Hematopoietic multipotent progenitor cell treated with erythropoietin and hydrocortisone succinate and interleukin-3 and kit ligand, for 8 days (in vitro differentiated cells): Measurements from ENCODE around the gene ARHGAP24.
A peak's percentile ranks its signal among the peaks of the same experiment; 100 is the strongest.

ENCODE experiments used
- DNase-seq: peaks from one replicate; pipeline ENCODE4 v3.0.0-alpha.2; 2015

ARHGAP24 gene

GRCh38 chr4:85474818-85475630, at the start of gene ARHGAP24:
TSS of gene ARHGAP24 (plus strand) at chr4:85475150.
- DNase-seq = peak; percentile 6

- no peak for DNase-seq
Observed at GRCh38 chr4:85426366-85426765, 48.6 kb upstream of the ARHGAP24 start.

- no peak for DNase-seq
Observed at GRCh38 chr4:85427123-85427522, 47.8 kb upstream of the ARHGAP24 start.

GRCh38 chr4:85430226-85430625, 44.7 kb upstream of the ARHGAP24 start:
- DNase-seq = no peak

- no peak for DNase-seq
Observed at GRCh38 chr4:85430697-85431096, 44.3 kb upstream of the ARHGAP24 start.

GRCh38 chr4:85431156-85431555, 43.8 kb upstream of the ARHGAP24 start:
- DNase-seq = no peak

GRCh38 chr4:85431881-85432485, 43.0 kb upstream of the ARHGAP24 start:
- DNase-seq = no peak

GRCh38 chr4:85445050-85445639, 29.8 kb upstream of the ARHGAP24 start:
- DNase-seq = no peak

GRCh38 chr4:85446141-85446861, 28.6 kb upstream of the ARHGAP24 start:
- DNase-seq = no peak

GRCh38 chr4:85448906-85449890, 25.8 kb upstream of the ARHGAP24 start:
- no peak for DNase-seq

- no peak for DNase-seq
Observed at GRCh38 chr4:85452058-85452731, 22.8 kb upstream of the ARHGAP24 start.

GRCh38 chr4:85455942-85456341, 19.0 kb upstream of the ARHGAP24 start:
- no peak for DNase-seq

GRCh38 chr4:85457752-85458467, 17.0 kb upstream of the ARHGAP24 start:
- no peak for DNase-seq

GRCh38 chr4:85459736-85460135, 15.2 kb upstream of the ARHGAP24 start:
- DNase-seq = no peak

- no peak for DNase-seq
Observed at GRCh38 chr4:85474356-85474755, 594 bp upstream of the ARHGAP24 start.

GRCh38 chr4:85475631-85476233, 782 bp downstream of the ARHGAP24 start:
- DNase-seq = no peak

GRCh38 chr4:85476381-85476780, 1.4 kb downstream of the ARHGAP24 start:
- DNase-seq = no peak

GRCh38 chr4:85477534-85477933, 2.6 kb downstream of the ARHGAP24 start:
- DNase-seq = no peak

GRCh38 chr4:85478576-85478975, 3.6 kb downstream of the ARHGAP24 start:
- no peak for DNase-seq

GRCh38 chr4:85482010-85482738, 7.2 kb downstream of the ARHGAP24 start:
- DNase-seq = no peak
